ENCODE measurements around the gene NDUFA12.

Gene NDUFA12

DNA sequence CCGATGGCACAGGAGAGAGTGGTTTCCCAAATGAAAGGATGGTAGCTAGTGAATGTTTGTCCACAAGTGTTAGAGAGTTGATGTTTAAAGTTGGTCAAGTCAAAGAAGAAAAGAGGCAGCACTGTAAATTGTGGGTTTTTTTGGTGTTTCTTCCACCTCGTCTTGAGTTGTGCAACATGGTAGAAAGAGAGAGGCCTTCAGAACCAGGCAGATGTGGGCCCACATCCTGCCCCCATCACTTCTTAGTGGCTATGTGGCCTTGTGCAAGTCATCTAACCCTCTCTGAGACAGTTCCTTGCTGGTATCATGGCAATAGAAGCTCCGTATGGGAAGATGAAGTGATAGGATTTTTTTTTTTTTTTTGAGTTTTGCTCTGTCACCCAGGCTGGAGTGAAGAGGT lies 60.8 kb downstream of the NDUFA12 start:
- no peak for DNase-seq (ENCODE audit: low read depth in 3 of 3, low spot score in 1 of 3)

DNA sequence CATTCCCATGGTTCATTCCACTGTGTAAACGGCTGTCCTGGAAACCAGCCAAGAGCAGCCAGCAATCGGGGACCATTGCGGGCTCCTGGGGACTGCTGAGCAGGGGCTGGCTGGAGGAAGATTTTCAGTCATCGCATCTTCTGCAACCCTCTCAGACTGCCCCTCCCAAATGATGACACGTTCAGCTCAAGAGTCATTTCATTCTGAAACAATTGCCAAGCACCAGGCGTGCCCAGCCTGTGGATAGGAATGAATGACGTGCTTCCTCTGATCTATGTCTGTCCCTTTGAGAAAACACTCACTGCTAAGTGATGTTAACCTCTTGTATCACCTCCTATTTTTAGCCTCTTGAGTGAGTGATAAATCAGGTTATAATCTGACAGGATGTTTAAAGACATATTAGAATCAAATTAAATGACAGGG lies 62.0 kb downstream of the NDUFA12 start:
- DNase-seq (ENCODE audit: low read depth in 3 of 3, low spot score in 1 of 3) = no peak

DNA sequence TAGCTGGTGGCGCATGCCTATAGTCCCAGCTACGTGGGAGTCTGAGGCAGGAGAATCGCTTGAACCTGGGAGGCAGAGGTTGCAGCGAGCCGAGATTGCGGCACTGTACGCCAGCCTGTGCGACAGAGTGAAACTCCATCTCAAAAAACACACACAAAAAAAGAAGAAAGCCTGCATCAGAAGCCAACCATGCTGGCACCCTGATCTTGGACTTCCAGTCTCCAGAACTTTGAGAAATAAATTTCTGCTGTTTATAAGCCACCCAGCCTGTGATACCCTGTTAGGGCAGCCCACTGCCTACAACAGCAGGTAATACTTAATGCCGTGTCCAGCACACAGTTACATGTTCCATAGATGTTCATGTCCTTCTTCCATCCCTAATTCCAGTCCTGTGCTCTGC lies 62.7 kb downstream of the NDUFA12 start:
- no peak for DNase-seq (ENCODE audit: low read depth in 3 of 3, low spot score in 1 of 3)

- DNase-seq (ENCODE audit: low read depth in 3 of 3, low spot score in 1 of 3) = no peak
These were observed 64.9 kb downstream of the NDUFA12 start for GRCh38 chr12:94938583-94938982.

GRCh38 chr12:94930772-94931171 lies 72.7 kb downstream of the NDUFA12 start:
- no peak for DNase-seq (ENCODE audit: low read depth in 3 of 3, low spot score in 1 of 3)

DNA sequence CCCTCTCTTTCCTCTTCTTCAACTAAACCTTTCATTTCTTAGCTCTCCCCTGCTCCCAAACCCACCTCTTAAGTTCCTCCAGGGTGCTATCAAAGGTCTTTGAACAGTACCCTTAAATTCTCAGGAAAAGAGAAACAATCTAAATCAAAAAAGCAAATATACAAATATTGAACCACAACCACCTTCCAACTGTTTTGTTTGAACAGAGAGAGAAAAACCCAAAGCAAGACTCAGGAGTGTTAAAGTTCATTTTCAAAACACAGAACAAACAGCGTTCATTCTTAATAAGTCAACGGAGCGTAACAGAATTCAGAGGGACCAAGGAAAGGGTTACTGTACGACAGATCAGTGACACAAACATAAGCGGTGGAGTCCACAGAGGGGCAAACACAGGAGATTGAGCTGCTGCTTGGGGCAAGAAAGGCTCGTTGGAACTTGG lies 73.3 kb downstream of the NDUFA12 start:
- DNase-seq (ENCODE audit: low read depth in 3 of 3, low spot score in 1 of 3) = no peak

GRCh38 chr12:94929780-94930179 lies 73.7 kb downstream of the NDUFA12 start:
- no peak for DNase-seq (ENCODE audit: low read depth in 3 of 3, low spot score in 1 of 3)

DNA sequence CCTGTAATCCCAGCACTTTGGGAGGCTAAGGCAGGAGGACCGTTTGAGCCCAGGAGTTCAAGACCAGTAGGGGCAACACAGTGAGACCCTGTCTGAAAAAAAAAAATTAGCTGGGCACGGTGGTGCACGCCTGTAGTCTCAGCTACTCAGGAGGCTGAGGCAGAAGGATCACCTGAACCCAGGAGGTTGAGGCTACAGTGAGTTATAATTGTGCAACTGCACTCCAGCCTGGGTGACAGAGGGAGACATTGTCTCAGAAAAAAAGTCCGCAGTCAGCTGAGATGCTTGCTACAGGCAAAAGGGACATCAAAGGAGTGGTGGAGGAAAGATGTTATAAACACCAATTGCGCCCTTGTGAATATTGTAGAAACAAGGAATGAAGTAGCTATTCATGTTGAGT lies 77.8 kb downstream of the NDUFA12 start:
- DNase-seq (ENCODE audit: low read depth in 3 of 3, low spot score in 1 of 3) = no peak

DNA sequence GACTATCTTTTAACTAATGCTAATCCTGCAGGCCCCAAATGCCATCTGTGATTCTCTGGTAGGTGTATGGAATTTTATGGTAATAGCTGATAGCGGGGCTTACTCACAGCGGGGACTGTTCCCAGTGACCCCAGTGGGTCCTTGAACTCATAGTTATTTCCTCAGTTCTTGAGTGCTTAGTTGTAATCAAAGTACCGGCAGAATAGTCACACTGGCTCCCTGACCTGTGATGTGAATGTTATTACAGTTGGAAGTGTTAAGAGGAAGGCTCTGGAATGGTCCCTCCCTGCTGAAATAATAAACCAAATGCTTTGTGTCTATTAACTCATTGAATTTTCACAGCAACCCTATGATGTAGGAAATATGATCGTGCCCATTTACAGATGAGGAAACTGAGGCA lies 78.3 kb downstream of the NDUFA12 start:
- no peak for DNase-seq (ENCODE audit: low read depth in 3 of 3, low spot score in 1 of 3)

- no peak for DNase-seq (ENCODE audit: low read depth in 3 of 3, low spot score in 1 of 3)
These were observed 80.9 kb downstream of the NDUFA12 start for GRCh38 chr12:94922561-94922960.

All from stimulated activated CD4-positive, alpha-beta T cell treated with anti-CD3 and anti-CD28 coated beads, TNF-alpha, amount 100 ng/mL, for 1 hour (primary cell).